SHP77 (cell line): ENCODE data around the gene FYB2.
"Not testable (repeated sequence)": the region's sequence is repeated elsewhere in the genome, so short reads cannot be mapped to it uniquely, and the experiment has no call there.

Experiments used
- DNase-seq, 2 experiments: peaks; one replicate each; lab custom pipeline; 2025; lab: John Stamatoyannopoulos, UW

The FYB2 gene

DNA sequence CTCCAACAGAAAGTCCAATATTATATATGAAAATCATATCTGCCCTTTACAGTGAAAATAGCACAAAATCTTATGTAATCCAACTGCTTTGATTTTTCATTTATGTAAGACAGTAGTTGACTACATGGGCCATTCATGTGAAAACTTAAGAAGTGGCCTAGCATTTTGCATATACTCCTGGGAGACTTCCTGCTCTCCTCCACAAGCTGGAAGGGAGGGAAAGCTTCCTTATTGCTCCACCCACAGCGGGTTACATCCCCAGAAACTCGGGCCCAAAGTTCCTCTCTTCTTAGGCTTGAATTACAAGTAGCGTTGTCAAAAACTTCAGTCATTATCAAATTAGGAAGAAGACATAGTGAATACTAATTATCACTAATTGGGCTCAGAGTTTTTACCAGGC lies 29.2 kb downstream of the FYB2 start:
- DNase-seq: no peak

- DNase-seq: peak; percentile 16 to 28
These were observed 30.6 kb downstream of the FYB2 start for GRCh38 chr1:56788588-56788987.

DNA sequence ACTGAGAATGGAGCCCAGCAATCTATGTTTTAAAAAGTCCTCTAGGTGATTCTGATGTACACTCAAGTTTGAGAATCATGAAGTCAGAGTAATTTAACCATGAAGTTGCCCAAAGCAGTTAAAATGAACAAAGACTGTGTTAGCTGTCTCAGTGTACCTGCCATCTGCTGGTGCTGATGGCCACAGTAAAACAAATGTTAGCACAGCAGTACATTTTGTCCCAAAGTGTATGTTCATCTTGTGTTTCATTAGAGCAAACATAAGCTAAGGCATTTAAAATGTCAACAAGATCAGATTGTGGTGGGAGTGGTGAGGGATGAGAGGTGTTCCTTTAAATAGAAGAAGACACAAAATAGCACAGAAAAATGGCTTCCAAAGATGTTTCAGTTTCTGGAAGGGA lies 31.1 kb downstream of the FYB2 start:
- DNase-seq: peak in 1 of 2 experiments; percentile 12

GRCh38 chr1:56787330-56787729 lies 31.9 kb downstream of the FYB2 start:
- no peak for DNase-seq

- DNase-seq: no peak
These were observed 36.4 kb downstream of the FYB2 start for GRCh38 chr1:56782773-56783172.

DNA sequence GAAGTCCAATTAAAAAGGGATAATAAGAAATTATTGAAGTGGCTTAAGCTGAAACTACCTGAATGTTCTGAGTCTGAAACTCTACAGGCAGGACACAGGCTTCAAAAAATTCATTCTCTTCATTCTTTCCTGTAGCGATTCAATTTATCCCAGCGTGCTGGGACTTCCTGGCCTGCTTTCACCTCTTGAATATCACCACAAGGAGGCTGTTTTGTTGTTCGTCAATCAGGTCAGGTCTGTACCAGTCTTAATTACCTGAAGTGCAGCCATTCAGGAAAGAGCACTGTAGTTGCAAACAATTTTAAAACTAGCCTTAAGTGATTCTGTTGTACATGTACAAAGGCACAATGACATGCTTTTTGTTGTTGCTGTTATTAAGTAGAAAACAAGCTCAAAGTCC lies 38.4 kb downstream of the FYB2 start:
- no peak for DNase-seq

DNA sequence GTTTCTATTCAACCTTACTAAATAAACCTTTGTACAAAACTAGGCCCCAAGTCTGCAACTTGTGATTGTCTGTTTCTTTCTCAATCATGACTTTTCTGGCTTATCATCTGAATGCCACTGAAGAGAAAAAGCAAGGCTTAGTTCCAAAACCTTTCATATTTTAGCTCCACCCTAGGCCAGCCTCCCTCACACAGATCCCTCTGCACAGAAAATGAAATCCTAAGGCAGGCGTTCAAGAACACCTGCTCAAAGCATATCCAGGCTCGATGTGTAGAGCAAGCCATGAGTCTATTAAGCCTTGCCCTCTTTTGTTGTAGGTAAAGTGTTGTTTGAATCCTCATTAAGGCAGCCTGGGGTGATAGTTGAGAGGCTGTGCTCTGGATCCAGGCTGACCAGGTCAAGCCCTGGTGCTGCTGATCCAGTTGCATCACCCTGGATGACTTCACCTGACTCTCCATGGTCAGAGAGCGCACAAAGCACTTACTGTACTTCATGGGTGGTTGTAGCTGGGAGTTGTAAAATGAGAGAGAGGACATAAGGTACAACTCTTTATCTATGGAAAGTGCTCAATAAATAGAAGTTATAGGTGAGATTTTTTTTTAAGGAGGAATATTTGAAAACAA lies 39.0 kb downstream of the FYB2 start:
- no peak for DNase-seq

- DNase-seq: no peak
These were observed 41.2 kb downstream of the FYB2 start for GRCh38 chr1:56777972-56778371.

DNA sequence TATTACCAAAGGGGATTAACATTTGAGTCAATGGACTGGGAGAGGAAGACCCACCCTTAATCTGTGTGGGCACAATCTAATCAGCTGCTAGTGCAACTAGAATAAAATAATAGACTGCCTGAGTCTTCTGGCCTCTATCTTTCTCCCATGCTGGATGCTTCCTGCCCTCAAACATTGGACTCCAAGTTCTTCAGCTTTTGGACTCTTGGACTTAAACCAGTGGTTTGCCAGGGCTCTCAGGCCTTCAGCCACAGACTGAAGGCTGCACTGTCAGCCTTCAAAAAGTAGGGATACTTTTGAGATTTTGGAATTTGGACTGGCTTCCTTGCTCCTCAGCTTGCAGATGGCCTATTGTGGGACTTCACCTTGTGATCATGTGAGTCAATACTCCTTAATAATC lies 44.5 kb downstream of the FYB2 start:
- not testable (repeated sequence) for DNase-seq

DNA sequence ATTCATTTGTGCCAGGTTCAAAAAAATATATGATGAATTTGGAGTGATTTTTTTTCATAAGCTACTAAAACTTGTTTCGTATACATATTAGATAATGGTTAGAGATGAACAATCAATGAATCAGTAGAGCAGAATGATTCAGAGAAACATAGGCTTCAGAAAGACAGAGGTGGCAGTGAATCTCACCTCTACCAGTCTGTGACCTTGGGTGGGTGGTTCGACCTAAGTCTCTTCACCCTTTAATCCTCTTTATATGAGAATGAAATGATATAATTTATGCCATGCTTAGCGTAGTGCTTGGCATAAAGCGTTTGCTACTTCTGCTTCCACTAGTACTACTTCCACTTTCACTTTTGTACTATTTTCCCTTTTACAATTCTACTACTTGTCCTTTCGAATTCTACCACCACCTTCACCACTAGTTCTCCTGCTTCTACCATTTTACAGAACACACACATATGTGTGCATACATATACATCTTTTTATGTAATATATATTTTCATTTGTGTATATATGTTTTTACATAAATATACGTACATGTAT lies 45.1 kb downstream of the FYB2 start:
- no peak for DNase-seq

GRCh38 chr1:56773341-56774066 lies 45.7 kb downstream of the FYB2 start:
- no peak for DNase-seq

GRCh38 chr1:56771717-56772116 lies 47.5 kb downstream of the FYB2 start:
- DNase-seq: no peak

- no peak for DNase-seq
These were observed 60.4 kb downstream of the FYB2 start for GRCh38 chr1:56758794-56759193.

- DNase-seq: peak in 1 of 2 experiments; percentile 25
These were observed 61.1 kb downstream of the FYB2 start for GRCh38 chr1:56758135-56758534.

- no peak for DNase-seq
These were observed 63.3 kb downstream of the FYB2 start for GRCh38 chr1:56755911-56756310.

DNA sequence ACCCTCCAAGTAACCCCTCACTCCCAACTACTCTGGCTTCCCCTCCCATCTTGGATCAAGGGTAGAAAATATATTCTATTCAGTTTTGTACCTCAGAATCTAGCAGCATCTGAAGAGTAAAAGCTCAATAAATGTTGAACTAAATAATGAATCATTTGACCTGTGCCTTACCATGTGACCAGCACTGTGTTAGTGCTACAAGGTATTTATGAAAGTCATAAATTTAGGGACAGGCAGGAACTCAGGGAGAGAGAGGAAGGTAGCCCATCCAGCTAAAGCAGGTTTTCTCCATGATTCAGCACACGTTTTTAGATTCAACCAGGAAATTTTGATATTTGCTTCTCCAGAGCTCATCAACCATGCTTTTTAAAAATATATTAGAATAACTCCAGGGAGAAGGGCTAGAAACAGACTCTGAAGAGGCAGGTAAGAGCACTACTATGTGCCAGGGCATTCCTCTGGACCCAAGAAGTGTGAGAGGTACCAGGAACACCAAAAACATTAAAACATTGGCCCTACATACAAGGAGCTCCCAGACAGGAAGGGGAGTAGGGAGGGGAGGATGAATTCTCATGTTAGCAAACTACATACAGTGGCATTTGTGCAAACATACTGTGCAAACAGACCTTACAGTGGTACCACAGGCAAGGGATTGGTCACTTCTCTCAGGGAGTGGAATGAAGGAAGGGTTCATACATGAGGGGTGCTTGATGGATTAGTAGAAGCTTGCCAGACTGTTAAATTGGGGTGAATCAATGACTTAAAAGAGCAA lies 64.3 kb downstream of the FYB2 start:
- peak in 1 of 2 experiments; percentile 26 for DNase-seq

- no peak for DNase-seq
These were observed 74.0 kb downstream of the FYB2 start for GRCh38 chr1:56745231-56745630.

DNA sequence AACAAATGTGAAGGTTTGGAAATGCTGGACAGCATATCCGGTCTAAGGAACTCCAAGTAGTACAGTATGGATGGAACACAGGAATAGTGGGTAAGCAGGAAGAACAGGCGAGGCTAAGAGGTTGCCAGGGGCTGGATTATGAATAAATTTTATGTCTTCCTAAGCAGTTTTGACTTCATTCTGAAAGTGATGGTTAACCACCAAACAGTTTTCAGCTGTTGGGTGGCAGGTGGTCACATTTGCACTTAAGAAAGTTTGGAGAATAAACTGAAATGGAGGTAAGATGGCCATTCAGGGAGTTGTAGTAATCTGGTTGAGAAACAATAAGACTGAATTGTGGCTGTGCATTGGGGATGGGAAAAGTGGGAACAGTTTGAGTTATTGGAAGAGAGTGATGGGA lies 90.2 kb downstream of the FYB2 start:
- no peak for DNase-seq

- no peak for DNase-seq
These were observed 92.5 kb downstream of the FYB2 start for GRCh38 chr1:56726706-56727105.

GRCh38 chr1:56719171-56719570 lies 100.0 kb downstream of the FYB2 start:
- DNase-seq: no peak

- DNase-seq: no peak
These were observed 104.0 kb downstream of the FYB2 start for GRCh38 chr1:56715156-56715555.

DNA sequence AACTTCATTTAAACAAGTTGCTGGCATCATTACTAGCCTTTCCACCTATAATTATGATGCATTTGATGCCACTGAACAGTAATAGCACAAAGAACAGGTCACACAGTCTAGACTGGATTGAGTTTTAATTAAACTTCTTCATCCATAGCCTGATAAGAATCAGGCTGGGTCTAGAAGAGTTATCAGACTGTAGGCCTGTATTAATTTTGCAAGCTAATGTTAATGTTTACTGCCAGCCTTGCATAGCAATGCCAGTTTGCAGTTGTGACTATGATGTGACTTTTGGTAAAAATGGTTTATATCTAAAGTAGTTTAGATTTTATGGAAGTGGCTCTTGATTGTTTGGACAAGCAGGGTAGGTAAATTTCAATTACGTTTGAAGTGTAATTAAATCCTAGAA lies 106.1 kb downstream of the FYB2 start:
- DNase-seq: no peak

DNA sequence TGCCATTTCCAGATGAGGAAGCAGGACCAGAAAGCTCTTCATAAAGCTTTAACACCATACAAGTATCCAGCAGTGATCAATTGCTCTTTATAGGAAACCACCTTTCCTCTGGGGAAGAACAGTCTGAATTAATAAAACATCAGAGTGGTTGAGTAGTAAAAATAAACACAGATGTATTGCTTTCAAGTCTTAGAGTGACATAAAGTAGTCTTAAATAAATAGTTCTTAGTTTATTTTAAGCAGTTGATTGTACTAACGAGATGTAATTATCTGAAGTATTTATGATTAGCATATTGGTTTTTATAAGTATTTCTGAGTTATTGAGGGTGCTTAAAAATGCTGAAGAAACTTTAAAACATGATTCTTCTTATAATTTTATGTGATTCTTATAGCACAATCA lies 107.1 kb downstream of the FYB2 start:
- DNase-seq: no peak
